ENCODE results near the gene SORBS2.

- TF ChIP-seq POLR2AphosphoS5 (IDR thresholded peaks at IDR 0.05) (no peak), POLR2A (IDR thresholded peaks at IDR 0.05) (no peak), CTCF (IDR thresholded peaks at IDR 0.05) (no peak), EP300 (IDR thresholded peaks at IDR 0.05; ENCODE audit: low read depth) (no peak)
Observed at GRCh38 chr4:185805979-185806378, 6.0 kb downstream of the SORBS2 start.

All from transverse colon (tissue), 4 donors.